HFFc6 (cell line): ENCODE data around the gene CLEC17A. TPM values are rescaled to one million over a fixed set of nuclear protein-coding genes. Genes with fewer than 3 reads are reported as not detected.

Source experiments
- DNase-seq: peaks from one replicate; pipeline ENCODE4 v3.0.0-alpha.2; 2018
- H3K27ac Mint-ChIP-seq: 2 replicates; pipeline ENCODE4 v1.8.0; 2020; ENCODE audit warnings: mild to moderate bottlenecking, mixed read lengths
- H3K27me3 Mint-ChIP-seq: 2 replicates; pipeline ENCODE4 v1.8.0; 2021; ENCODE audit warnings: mild to moderate bottlenecking, moderate library complexity, mixed read lengths; ENCODE audit not compliant: insufficient read depth
- H3K36me3 Mint-ChIP-seq: 2 replicates; pipeline ENCODE4 v1.8.0; 2021; ENCODE audit warnings: low read depth, mixed read lengths
- H3K4me1 Mint-ChIP-seq: 2 replicates; pipeline ENCODE4 v1.8.0; 2020; ENCODE audit warnings: low read depth, mixed read lengths
- H3K4me3 Mint-ChIP-seq: 2 replicates; pipeline ENCODE4 v1.8.0; 2020; ENCODE audit warnings: mild to moderate bottlenecking, moderate library complexity, mixed read lengths
- H3K9me3 Mint-ChIP-seq: 2 replicates; pipeline ENCODE4 v1.8.0; 2020; ENCODE audit warnings: mild to moderate bottlenecking, mixed read lengths
- CTCF ChIP-seq: fragments of 200-600 bp; sonication (generic); IDR thresholded peaks from 2 replicates; pipeline ENCODE4 v1.5.0; 2021; ENCODE audit warnings: antibody characterized with exemption, mild to moderate bottlenecking
- total RNA-seq, 6 experiments: library from RNA; stranded (reverse); fragmentation: NEBNext Ultra II Directional; extraction: Animal tissue kit (Norgen Biotek cat#: 25700); gene quantifications; 2 replicates in 1 of 6; 3 replicates in 5 of 6; pipeline ENCODE4 v1.2.3, GENCODE V29; 2021

CLEC17A gene
- total RNA-seq, 6 experiments from 2014 or later: not detected

- Mint-ChIP-seq H3K4me3 (no peak overlapping the region), H3K27me3 (peaks cover 15% of the 10 kb centered on the region), H3K9me3 (no peaks in the 10 kb centered on the region), H3K27ac (no peak overlapping the region), H3K36me3 (no peaks in the 10 kb centered on the region), H3K4me1 (no peaks in the 10 kb centered on the region)
- no peak for DNase-seq
- TF ChIP-seq CTCF: no peak
These were observed 65.6 kb downstream of the CLEC17A start for GRCh38 chr19:14648506-14648905.

- H3K9me3 Mint-ChIP-seq: no peaks in the 10 kb centered on the region
- no peak for DNase-seq
- TF ChIP-seq CTCF: no peak
- peaks cover 17% of the 10 kb centered on the region for H3K27me3 Mint-ChIP-seq
- H3K4me3 Mint-ChIP-seq: no peak overlapping the region
- no peak overlapping the region for H3K27ac Mint-ChIP-seq
- H3K36me3 Mint-ChIP-seq: no peaks in the 10 kb centered on the region
- H3K4me1 Mint-ChIP-seq: no peaks in the 10 kb centered on the region
These were observed 66.1 kb downstream of the CLEC17A start for GRCh38 chr19:14649020-14649419.

GRCh38 chr19:14650161-14650560 is 67.3 kb downstream of the CLEC17A start:
- H3K27ac Mint-ChIP-seq: no peak overlapping the region

GRCh38 chr19:14654786-14655560 is 72.1 kb downstream of the CLEC17A start:
- Mint-ChIP-seq H3K4me1 (no peaks in the 10 kb centered on the region), H3K36me3 (no peaks in the 10 kb centered on the region), H3K27ac (no peak overlapping the region), H3K9me3 (no peaks in the 10 kb centered on the region), H3K27me3 (peaks cover 10% of the 10 kb centered on the region), H3K4me3 (no peak overlapping the region)
- TF ChIP-seq CTCF: no peak
- no peak for DNase-seq

More at GRCh38 chr19:14650161-14650560, 67.3 kb downstream of the CLEC17A start:
- H3K27me3 Mint-ChIP-seq: peaks cover 22% of the 10 kb centered on the region
- no peaks in the 10 kb centered on the region for H3K36me3 Mint-ChIP-seq
- H3K9me3 Mint-ChIP-seq: no peaks in the 10 kb centered on the region
- DNase-seq: no peak
- TF ChIP-seq CTCF: no peak
- no peak overlapping the region for H3K4me3 Mint-ChIP-seq
- no peaks in the 10 kb centered on the region for H3K4me1 Mint-ChIP-seq

GRCh38 chr19:14655726-14656125 is 72.8 kb downstream of the CLEC17A start:
- Mint-ChIP-seq H3K4me1 (no peaks in the 10 kb centered on the region), H3K36me3 (no peaks in the 10 kb centered on the region), H3K27me3 (peaks cover 10% of the 10 kb centered on the region), H3K9me3 (no peaks in the 10 kb centered on the region), H3K4me3 (no peak overlapping the region), H3K27ac (no peak overlapping the region)
- DNase-seq: no peak
- no peak for TF ChIP-seq CTCF
